HEK293 (cell line): Measurements from ENCODE around the gene PTPRH.
A peak's percentile ranks its signal among the peaks of the same experiment; 100 is the strongest.

Source experiments
- KLF10 ChIP-seq: fragments of 450-650 bp; IDR thresholded peaks from 2 replicates; pipeline ENCODE4 v1.5.1; 2018; ENCODE audit warnings: missing biosample characterization, mild to moderate bottlenecking, missing genetic modification characterization
- KLF16 ChIP-seq: fragments of 450-650 bp; formaldehyde crosslinking; IDR thresholded peaks from 2 replicates; pipeline ENCODE4 v1.5.1; 2017; ENCODE audit warnings: missing biosample characterization, missing genetic modification characterization
- KLF7 ChIP-seq: fragments of 450-650 bp; formaldehyde crosslinking; IDR thresholded peaks from 2 replicates; pipeline ENCODE4 v1.5.1; 2016; ENCODE audit warnings: missing biosample characterization, missing genetic modification characterization, borderline replicate concordance
- MYNN ChIP-seq: fragments of 450-650 bp; formaldehyde crosslinking; IDR thresholded peaks from 2 replicates; pipeline ENCODE4 v1.5.1; 2016; ENCODE audit warnings: missing biosample characterization, missing genetic modification characterization, borderline replicate concordance
- TRIM28 ChIP-seq: IDR thresholded peaks from 2 replicates; pipeline ENCODE4 v1.6.1; 2011; ENCODE audit warnings: low read length, control low read depth, borderline replicate concordance
- ZBTB20 ChIP-seq: fragments of 450-650 bp; formaldehyde crosslinking; IDR thresholded peaks from 2 replicates; pipeline ENCODE4 v1.5.1; 2016; ENCODE audit warnings: missing biosample characterization, missing genetic modification characterization
- ZBTB8A ChIP-seq: fragments of 450-650 bp; formaldehyde crosslinking; IDR thresholded peaks from 2 replicates; pipeline ENCODE4 v1.5.1; 2016; ENCODE audit warnings: missing biosample characterization, missing genetic modification characterization
- ZFP41 ChIP-seq: fragments of 450-650 bp; formaldehyde crosslinking; IDR thresholded peaks from 2 replicates; pipeline ENCODE4 v1.5.1; 2016; ENCODE audit warnings: missing biosample characterization, missing genetic modification characterization, borderline replicate concordance
- ZNF157 ChIP-seq: fragments of 450-650 bp; formaldehyde crosslinking; IDR thresholded peaks from 2 replicates; pipeline ENCODE4 v1.5.1; 2016; ENCODE audit warnings: missing biosample characterization, missing genetic modification characterization
- ZNF202 ChIP-seq: fragments of 450-650 bp; formaldehyde crosslinking; IDR thresholded peaks from 2 replicates; pipeline ENCODE4 v1.5.1; 2016; ENCODE audit warnings: missing biosample characterization, missing genetic modification characterization, borderline replicate concordance
- ZNF335 ChIP-seq: fragments of 450-650 bp; formaldehyde crosslinking; conservative IDR thresholded peaks from 2 replicates; pipeline ENCODE4 v1.5.1; 2016; ENCODE audit warnings: missing biosample characterization, missing genetic modification characterization
- ZNF398 ChIP-seq: fragments of 450-650 bp; formaldehyde crosslinking; IDR thresholded peaks from 2 replicates; pipeline ENCODE4 v1.5.1; 2017; ENCODE audit warnings: missing biosample characterization, missing genetic modification characterization
- ZNF544 ChIP-seq: fragments of 450-650 bp; formaldehyde crosslinking; IDR thresholded peaks from 2 replicates; pipeline ENCODE4 v1.5.0; 2017; ENCODE audit warnings: missing biosample characterization, missing genetic modification characterization
- ZNF555 ChIP-seq: fragments of 450-650 bp; formaldehyde crosslinking; conservative IDR thresholded peaks from 2 replicates; pipeline ENCODE4 v1.5.1; 2017; ENCODE audit warnings: missing biosample characterization, mild to moderate bottlenecking, missing genetic modification characterization, inconsistent platforms
- ZNF558 ChIP-seq: fragments of 450-650 bp; formaldehyde crosslinking; IDR thresholded peaks from 2 replicates; pipeline ENCODE4 v1.5.1; 2016; ENCODE audit warnings: missing biosample characterization, missing genetic modification characterization
- ZNF585B ChIP-seq: fragments of 450-650 bp; formaldehyde crosslinking; IDR thresholded peaks from 2 replicates; pipeline ENCODE4 v1.5.1; 2016; ENCODE audit warnings: missing biosample characterization, missing genetic modification characterization
- ZNF600 ChIP-seq: fragments of 450-650 bp; formaldehyde crosslinking; IDR thresholded peaks from 2 replicates; pipeline ENCODE4 v1.5.1; 2016; ENCODE audit warnings: missing biosample characterization, missing genetic modification characterization
- ZNF610 ChIP-seq: fragments of 450-650 bp; formaldehyde crosslinking; IDR thresholded peaks from 2 replicates; pipeline ENCODE4 v1.5.1; 2016; ENCODE audit warnings: missing biosample characterization, missing genetic modification characterization, borderline replicate concordance
- ZNF707 ChIP-seq: fragments of 450-650 bp; formaldehyde crosslinking; IDR thresholded peaks from 2 replicates; pipeline ENCODE4 v1.5.1; 2016; ENCODE audit warnings: missing biosample characterization, missing genetic modification characterization
- ZNF76 ChIP-seq: fragments of 450-650 bp; formaldehyde crosslinking; IDR thresholded peaks from 2 replicates; pipeline ENCODE4; 2016; ENCODE audit warnings: low read depth, missing biosample characterization, missing genetic modification characterization, borderline replicate concordance
- ZSCAN16 ChIP-seq: fragments of 450-650 bp; formaldehyde crosslinking; IDR thresholded peaks from 2 replicates; pipeline ENCODE4 v1.5.1; 2016; ENCODE audit warnings: missing biosample characterization, missing genetic modification characterization
- ZXDB ChIP-seq: fragments of 450-650 bp; formaldehyde crosslinking; IDR thresholded peaks from 2 replicates; pipeline ENCODE4 v1.5.1; 2016; ENCODE audit warnings: missing biosample characterization, missing genetic modification characterization
- TF ChIP-seq, protein P1 (sequence below): fragments of 450-650 bp; formaldehyde crosslinking; IDR thresholded peaks from 2 replicates; pipeline ENCODE4 v1.5.1; 2016; ENCODE audit warnings: missing biosample characterization, missing genetic modification characterization
- TF ChIP-seq, protein P2 (sequence below): fragments of 450-650 bp; formaldehyde crosslinking; conservative IDR thresholded peaks from 2 replicates; pipeline ENCODE4 v1.5.1; 2016; ENCODE audit warnings: low read depth, missing biosample characterization, missing genetic modification characterization
- TF ChIP-seq, protein P3 (sequence below): fragments of 450-650 bp; formaldehyde crosslinking; IDR thresholded peaks from 2 replicates; pipeline ENCODE4 v1.5.1; 2016; ENCODE audit warnings: missing biosample characterization, missing genetic modification characterization
- TF ChIP-seq, protein P4 (sequence below): fragments of 450-650 bp; formaldehyde crosslinking; IDR thresholded peaks from 2 replicates; pipeline ENCODE4 v1.5.1; 2016; ENCODE audit warnings: missing biosample characterization, missing genetic modification characterization
- TF ChIP-seq, protein P5 (sequence below): fragments of 450-650 bp; IDR thresholded peaks from 2 replicates; pipeline ENCODE4 v1.5.1; 2018; ENCODE audit warnings: missing biosample characterization, mild to moderate bottlenecking, missing genetic modification characterization

Gene PTPRH

GRCh38 chr19:55178781-55179599 is 30.3 kb downstream of the PTPRH start (continued):
- TF ChIP-seq ZNF558 (tag by site-specific recombination) (no peak), ZNF398 (no peak), TRIM28 (no peak), ZNF157 (tag by site-specific recombination) (no peak), ZNF544 (tag by site-specific recombination) (no peak), KLF16 (tag by site-specific recombination) (peak; percentile 54; the same call in 1 of the 2 replicates), ZNF76 (tag by site-specific recombination) (peak; percentile 98), KLF7 (tag by site-specific recombination) (peak; percentile 73; the same call in 1 of the 2 replicates), ZNF600 (no peak), ZBTB20 (tag by site-specific recombination) (peak; percentile 97), ZXDB (tag by site-specific recombination) (0 out of 2 replicates have a peak, but pooled peaks have one; percentile 25), ZNF335 (tag by site-specific recombination) (peak; percentile 86), ZNF202 (no peak), ZSCAN16 (tag by site-specific recombination) (no peak), MYNN (tag by site-specific recombination) (peak; percentile 99), ZBTB8A (tag by site-specific recombination) (no peak), ZNF585B (tag by site-specific recombination) (no peak), ZNF555 (tag by site-specific recombination) (no peak), ZFP41 (tag by site-specific recombination) (no peak), ZNF610 (tag by site-specific recombination) (peak; percentile 49; the same call in 1 of the 2 replicates), KLF10 (tag by site-specific recombination) (0 out of 2 replicates have a peak, but pooled peaks have one; percentile 58), ZNF707 (tag by site-specific recombination) (no peak)
- TF ChIP-seq, protein P1, sequence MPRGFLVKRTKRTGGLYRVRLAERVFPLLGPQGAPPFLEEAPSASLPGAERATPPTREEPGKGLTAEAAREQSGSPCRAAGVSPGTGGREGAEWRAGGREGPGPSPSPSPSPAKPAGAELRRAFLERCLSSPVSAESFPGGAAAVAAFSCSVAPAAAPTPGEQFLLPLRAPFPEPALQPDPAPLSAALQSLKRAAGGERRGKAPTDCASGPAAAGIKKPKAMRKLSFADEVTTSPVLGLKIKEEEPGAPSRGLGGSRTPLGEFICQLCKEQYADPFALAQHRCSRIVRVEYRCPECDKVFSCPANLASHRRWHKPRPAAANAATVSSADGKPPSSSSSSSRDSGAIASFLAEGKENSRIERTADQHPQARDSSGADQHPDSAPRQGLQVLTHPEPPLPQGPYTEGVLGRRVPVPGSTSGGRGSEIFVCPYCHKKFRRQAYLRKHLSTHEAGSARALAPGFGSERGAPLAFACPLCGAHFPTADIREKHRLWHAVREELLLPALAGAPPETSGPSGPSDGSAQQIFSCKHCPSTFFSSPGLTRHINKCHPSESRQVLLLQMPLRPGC (tag by site-specific recombination) = no peak
- TF ChIP-seq, protein P2, sequence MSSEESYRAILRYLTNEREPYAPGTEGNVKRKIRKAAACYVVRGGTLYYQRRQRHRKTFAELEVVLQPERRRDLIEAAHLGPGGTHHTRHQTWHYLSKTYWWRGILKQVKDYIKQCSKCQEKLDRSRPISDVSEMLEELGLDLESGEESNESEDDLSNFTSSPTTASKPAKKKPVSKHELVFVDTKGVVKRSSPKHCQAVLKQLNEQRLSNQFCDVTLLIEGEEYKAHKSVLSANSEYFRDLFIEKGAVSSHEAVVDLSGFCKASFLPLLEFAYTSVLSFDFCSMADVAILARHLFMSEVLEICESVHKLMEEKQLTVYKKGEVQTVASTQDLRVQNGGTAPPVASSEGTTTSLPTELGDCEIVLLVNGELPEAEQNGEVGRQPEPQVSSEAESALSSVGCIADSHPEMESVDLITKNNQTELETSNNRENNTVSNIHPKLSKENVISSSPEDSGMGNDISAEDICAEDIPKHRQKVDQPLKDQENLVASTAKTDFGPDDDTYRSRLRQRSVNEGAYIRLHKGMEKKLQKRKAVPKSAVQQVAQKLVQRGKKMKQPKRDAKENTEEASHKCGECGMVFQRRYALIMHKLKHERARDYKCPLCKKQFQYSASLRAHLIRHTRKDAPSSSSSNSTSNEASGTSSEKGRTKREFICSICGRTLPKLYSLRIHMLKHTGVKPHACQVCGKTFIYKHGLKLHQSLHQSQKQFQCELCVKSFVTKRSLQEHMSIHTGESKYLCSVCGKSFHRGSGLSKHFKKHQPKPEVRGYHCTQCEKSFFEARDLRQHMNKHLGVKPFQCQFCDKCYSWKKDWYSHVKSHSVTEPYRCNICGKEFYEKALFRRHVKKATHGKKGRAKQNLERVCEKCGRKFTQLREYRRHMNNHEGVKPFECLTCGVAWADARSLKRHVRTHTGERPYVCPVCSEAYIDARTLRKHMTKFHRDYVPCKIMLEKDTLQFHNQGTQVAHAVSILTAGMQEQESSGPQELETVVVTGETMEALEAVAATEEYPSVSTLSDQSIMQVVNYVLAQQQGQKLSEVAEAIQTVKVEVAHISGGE (tag by site-specific recombination) = peak; percentile 25; the same call in 1 of the 2 replicates
- TF ChIP-seq, protein P3, sequence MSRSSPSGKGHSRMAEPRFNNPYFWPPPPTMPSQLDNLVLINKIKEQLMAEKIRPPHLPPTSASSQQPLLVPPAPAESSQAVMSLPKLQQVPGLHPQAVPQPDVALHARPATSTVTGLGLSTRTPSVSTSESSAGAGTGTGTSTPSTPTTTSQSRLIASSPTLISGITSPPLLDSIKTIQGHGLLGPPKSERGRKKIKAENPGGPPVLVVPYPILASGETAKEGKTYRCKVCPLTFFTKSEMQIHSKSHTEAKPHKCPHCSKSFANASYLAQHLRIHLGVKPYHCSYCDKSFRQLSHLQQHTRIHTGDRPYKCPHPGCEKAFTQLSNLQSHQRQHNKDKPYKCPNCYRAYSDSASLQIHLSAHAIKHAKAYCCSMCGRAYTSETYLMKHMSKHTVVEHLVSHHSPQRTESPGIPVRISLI (tag by site-specific recombination) = 0 out of 2 replicates have a peak, but pooled peaks have one; percentile 12
- TF ChIP-seq, protein P4, sequence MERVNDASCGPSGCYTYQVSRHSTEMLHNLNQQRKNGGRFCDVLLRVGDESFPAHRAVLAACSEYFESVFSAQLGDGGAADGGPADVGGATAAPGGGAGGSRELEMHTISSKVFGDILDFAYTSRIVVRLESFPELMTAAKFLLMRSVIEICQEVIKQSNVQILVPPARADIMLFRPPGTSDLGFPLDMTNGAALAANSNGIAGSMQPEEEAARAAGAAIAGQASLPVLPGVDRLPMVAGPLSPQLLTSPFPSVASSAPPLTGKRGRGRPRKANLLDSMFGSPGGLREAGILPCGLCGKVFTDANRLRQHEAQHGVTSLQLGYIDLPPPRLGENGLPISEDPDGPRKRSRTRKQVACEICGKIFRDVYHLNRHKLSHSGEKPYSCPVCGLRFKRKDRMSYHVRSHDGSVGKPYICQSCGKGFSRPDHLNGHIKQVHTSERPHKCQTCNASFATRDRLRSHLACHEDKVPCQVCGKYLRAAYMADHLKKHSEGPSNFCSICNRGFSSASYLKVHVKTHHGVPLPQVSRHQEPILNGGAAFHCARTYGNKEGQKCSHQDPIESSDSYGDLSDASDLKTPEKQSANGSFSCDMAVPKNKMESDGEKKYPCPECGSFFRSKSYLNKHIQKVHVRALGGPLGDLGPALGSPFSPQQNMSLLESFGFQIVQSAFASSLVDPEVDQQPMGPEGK (tag by site-specific recombination) = peak; percentile 23; the same call in 1 of the 2 replicates
- TF ChIP-seq, protein P5, sequence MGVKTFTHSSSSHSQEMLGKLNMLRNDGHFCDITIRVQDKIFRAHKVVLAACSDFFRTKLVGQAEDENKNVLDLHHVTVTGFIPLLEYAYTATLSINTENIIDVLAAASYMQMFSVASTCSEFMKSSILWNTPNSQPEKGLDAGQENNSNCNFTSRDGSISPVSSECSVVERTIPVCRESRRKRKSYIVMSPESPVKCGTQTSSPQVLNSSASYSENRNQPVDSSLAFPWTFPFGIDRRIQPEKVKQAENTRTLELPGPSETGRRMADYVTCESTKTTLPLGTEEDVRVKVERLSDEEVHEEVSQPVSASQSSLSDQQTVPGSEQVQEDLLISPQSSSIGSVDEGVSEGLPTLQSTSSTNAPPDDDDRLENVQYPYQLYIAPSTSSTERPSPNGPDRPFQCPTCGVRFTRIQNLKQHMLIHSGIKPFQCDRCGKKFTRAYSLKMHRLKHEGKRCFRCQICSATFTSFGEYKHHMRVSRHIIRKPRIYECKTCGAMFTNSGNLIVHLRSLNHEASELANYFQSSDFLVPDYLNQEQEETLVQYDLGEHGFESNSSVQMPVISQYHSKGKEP (tag by site-specific recombination) = 0 out of 2 replicates have a peak, but pooled peaks have one; percentile 31
